IPS-11a (cell line): ENCODE data around the gene CDYL2.
"Not testable (repeated sequence)": the region's sequence is repeated elsewhere in the genome, so short reads cannot be mapped to it uniquely, and the experiment has no call there.

Source experiments
- H3K4me3 ChIP-seq: one replicate; pipeline ENCODE4 v1.5.1; 2013; ENCODE audit warnings: low read depth, low read length, control low read depth

Gene CDYL2

DNA sequence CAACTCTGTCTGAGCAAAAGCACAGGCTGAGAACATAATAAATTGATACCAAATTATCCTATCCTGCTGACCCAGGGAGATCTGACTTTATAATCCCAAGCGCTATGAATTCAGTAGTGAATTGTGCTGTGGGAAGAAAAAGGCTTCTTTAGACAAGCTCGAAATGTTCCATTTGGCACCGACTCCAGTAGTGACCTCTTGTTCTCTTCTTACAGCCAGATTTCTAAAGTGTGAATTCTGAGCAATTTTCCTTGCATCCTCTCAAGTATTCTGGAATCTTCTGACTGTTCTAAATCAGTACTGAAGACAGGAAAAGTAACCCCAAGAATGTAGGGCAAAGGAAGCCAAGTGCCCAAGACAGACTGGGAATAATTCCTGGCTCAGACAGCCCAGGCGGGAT, 58.2 kb downstream of the CDYL2 start:
- H3K4me3 ChIP-seq: no peak overlapping the region

DNA sequence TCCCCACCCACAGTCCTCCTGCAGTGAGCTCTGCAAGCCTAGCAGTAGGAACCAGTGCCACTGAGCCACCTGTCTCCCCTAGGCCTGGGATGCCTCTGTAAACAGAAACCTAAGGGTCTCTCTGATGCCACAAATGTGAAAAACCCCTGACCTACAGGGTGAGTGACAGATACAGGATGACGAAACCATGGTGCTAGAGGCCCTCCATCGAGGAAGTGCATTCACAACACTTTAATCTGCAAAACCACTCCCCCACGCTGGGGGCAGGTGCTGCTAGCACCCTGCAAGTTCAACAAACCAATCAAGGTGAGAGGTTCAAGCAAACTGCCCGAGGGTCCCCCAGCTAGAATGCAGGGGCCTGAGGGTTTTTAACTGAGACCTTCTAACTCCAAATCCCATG, 59.5 kb downstream of the CDYL2 start:
- H3K4me3 ChIP-seq: no peak overlapping the region

DNA sequence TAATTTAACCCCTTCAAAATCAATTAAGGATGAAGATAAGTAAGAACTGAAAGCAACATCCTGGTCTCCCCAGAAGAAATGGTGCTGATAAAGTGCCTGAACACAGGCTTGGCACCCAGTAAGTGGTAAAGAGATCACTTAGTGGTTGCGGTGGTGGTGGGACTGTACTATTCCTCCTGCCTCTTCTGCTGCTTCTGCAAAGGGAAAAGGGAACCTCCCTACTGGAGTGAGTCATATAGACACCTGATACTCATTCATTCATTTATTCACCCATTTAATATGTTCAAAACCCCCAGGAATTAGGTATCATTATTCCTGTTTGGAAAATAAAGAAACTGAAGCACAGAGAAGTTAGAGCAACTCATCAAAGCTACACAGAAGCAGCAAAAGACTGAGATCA, 60.6 kb downstream of the CDYL2 start:
- H3K4me3 ChIP-seq: no peak overlapping the region

DNA sequence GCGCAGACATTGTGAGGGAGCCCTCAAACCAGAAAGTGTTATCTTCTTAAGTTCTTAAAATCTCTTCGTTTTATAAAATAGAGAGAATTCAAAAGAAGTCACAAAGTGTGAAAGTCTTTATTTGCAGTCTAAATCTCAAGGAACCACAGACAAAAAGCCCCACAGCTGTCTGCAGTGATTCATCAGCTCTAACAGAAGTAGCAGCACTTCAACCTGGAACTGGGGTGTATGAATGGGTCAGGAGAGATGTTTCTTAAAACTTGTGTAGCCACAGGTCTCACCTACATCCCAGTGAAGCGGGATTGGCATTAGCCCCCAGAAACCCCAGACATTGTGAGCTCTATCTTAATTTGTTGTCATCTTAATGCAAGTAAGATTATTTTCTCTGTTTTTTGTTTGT, 61.1 kb downstream of the CDYL2 start:
- no peak overlapping the region for H3K4me3 ChIP-seq

DNA sequence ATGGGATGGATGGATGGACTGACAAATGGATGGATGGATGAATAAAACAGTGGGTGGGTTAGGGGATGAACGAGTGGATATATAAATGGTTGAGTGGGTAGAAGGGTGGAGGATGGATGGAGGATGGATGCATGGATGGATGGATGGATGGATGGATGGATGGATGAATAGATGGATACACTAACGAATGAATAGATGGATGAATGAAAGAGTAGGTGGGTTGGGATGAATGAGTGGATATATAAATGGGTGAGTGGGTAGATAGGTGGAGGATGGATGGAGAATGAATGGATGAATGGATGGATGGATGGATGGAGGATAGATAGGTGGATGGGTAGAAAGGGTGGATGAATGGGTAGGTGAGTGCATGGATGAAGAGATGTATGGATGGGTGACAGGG, 62.1 kb downstream of the CDYL2 start:
- no peak overlapping the region for H3K4me3 ChIP-seq

DNA sequence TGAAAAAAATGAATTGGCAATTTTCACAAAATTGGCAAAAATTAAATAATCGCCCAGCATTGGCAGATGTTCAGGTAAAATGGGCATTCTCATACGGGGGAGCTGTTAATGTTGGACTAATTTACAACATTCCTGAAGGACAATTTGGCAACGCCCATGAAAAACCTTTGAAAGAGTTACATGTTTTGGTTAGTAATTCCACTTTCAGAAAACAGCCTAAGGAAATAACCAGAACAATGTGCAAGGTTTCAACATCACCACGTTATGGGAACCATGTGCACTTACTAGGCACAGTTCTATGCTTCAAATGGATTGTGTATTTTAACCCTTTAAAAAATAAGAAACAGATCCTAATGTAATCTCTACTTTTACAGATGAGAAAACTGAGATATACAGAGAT, 62.7 kb downstream of the CDYL2 start:
- no peak overlapping the region for H3K4me3 ChIP-seq

DNA sequence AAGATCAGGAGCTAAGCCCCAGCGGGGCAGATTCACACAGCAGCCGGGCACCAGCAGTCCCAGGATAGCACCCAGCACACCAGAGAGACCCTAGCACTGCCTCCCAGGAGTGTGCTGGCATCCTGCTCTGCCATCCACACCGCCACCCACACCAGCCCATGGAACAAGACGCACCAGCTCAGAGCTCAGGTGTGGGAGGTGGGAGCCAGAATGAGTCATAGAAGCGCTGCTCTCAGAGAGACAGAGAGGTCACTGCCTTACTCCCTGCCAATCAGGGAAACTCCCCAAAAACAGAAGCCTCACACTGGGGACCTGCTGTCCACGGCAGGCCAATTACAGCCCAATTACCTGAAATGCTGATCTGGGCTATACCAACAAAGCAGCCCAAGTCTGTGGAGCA, 64.9 kb downstream of the CDYL2 start:
- H3K4me3 ChIP-seq: no peak overlapping the region

DNA sequence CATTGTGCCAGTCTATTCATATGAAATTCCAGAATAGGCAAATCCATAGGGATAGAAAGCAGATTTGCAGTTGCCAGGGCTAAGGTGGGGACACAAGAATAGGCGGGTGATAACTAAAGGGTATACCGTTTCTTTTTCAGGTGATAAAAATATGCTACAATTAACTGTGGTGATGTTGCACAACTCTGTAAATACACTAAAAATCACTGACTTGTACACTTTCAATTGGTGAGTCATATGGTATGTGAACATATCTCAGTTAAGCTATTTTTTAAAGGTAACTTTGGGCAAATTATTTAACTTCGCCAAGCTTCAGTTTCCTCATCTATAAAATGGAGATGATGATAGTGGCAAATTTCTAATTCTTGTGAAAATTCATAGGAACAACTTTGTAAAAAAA, 65.9 kb downstream of the CDYL2 start:
- no peak overlapping the region for H3K4me3 ChIP-seq

DNA sequence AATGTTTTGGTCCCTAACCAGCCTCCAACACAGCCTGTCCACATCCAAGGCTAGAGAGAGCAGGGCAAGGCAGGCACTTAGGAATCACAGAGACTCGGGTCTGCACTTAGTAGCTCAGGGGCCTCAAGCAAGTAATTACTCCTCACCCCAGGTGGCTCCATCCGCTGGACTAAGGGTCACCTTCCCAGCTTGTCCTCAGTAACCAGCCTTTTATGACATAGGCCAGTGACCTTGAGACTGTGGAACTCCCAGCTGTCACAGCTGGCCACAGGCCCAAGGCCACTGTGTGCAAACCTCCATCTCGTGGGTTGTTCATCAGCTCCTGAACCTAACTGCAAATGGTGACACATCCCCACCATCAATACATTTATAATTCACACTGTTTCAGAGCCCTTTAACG, 68.6 kb downstream of the CDYL2 start:
- H3K4me3 ChIP-seq: no peak overlapping the region

DNA sequence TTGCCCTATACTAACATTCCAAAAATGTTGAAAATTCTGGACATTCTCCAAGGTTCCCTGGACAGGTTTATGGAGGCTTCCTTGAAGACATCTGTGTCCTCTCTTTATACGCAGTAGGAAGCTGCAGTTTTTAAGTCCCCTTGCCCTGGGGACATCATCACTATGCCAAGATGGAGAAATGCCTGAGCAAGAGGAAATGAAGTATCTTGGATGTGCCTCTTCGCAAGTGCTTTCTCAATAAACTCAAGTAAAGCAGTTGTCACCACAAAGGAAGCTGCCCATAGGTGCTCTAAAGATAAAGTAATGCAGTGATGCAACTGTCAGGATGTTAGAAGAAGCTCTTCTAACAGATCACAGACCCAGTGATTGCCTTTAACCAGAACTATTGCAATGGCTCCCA, 71.0 kb downstream of the CDYL2 start:
- no peak overlapping the region for H3K4me3 ChIP-seq

DNA sequence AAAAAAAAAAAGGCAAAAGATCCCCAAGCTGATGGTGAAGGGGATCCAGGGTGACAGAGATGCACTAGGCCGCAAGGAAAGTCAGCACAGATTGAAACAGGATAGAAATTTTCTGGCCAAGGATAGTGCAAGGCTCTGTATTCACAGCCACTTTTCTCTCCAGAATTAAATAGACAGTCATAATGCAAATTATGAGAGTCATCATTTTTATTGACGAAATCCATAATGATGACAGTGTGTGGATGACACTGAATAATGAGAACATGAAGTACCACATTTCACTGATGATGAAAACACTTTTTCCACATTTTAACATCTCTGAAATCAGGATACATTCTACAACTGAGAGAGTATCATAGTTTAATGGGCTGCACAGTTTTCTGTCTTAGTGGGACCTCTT, 72.5 kb downstream of the CDYL2 start:
- H3K4me3 ChIP-seq: no peak overlapping the region

DNA sequence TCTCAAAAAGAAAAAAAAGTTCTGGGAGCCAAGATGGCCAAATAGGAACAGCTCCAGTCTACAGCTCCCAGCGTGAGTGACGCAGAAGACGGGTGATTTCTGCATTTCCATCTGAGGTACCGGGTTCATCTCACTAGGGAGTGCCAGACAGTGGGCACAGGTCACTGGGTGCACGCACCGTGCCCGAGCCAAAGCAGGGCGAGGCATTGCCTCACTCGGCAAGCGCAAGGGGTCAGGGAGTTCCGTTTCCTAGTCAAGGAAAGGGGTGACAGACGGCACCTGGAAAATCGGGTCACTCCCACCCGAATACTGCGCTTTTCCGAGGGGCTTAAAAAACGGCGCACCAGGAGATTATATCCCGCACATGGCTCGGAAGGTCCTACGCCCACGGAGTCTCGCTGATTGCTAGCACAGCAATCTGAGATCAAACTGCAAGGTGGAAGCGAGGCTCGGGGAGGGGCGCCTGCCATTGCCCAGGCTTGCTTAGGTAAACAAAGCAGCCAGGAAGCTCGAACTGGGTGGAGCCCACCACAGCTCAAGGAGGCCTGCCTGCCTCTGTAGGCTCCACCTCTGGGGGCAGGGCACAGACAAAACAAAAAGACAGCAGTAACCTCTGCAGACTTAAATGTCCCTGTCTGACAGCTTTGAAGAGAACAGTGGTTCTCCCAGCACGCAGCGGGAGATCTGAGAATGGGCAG, 77.2 kb downstream of the CDYL2 start:
- not testable (repeated sequence) for H3K4me3 ChIP-seq

DNA sequence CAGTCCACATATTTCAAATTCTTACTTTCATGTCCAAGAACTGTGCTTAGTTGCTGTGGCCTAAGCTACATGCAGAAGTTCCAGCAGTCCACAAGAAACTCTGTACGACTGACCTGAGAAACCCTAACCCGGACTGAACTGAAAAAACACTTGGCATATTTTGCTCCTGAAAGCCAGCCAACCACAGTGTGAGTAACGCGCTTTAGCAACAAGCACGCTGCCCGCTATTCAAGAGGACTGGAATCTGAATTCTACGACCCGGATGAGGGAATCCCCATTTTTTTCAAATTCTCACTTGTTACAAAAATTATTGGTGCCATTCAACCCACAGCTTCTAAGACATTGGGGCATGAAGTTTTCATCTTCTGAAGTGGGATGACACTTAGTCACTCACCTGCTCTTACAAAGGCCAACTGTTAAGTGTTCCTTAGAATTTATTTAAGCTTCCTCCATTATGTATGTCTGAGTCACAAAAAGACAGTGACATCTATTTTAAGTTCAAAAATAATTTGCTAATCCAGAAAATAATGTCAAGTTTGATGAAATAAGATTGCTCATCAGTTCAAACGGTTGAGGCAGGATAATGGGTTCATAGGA, 78.7 kb downstream of the CDYL2 start:
- H3K4me3 ChIP-seq: no peak overlapping the region

DNA sequence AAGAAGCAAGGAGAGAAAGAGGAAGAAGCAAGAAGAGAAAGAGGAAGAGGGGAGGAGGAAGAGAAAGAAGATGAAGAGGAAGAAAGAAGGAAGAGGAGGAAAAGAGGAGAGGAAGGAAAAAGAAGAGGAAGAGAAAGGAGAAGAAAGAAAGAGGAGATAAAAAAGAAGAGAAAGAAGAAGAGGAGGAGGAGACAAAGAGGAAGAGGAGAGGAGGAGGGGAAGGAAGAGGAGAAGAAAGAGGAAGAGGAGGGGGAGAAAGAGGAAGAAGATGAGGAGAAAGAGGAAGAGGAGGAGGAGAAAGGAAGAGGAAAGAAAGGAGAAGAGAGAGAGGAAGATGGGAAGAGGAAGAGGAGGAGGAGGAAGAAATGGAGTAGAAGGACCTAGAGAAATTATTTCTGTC, 80.4 kb downstream of the CDYL2 start:
- no peak overlapping the region for H3K4me3 ChIP-seq

DNA sequence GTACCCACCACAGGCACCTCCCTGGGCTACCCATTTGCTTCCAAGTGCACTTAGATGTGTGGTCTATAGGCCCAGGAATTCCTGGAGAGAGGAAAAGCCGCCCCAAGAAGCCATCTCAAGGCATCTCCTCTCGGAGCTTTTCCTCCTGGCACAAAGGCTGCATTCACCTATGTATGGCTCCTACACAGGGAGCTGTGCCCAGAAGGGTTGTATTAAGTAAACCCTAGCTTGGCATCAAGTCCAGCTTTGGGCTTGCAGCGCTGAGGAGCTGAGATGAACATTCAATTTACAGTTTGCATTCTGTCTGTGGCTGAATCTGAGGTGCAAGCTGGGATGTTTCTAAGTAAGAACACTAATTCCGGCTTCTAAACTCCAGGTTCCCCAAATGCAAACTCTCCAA, 81.3 kb downstream of the CDYL2 start:
- no peak overlapping the region for H3K4me3 ChIP-seq

DNA sequence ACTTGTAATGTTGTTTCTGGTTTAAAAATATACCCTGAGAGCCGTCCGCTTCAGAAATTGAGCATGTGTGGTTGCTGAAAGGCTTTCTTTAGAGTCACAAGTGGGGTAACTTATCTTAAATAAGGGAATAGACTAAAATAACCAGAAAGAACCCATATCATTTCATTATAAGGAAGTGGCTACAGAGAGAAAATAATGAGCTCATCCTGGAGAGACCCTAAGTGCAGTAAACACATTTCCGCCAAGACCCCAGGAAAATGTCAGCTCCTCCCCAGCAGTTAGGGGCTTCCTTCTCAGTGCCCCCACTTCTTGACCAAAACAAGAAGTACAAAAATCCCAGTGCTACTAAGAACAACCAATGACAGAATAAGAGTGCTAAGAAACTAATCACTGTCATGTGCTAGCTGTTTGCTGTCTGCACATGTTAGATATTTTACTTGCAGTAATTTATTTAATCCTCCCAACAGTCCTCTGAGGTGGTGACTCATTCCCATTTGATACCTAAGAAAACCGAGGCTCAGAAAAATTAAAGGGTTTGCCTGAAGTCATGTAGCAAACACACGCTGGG, 83.5 kb downstream of the CDYL2 start:
- H3K4me3 ChIP-seq: no peak overlapping the region

DNA sequence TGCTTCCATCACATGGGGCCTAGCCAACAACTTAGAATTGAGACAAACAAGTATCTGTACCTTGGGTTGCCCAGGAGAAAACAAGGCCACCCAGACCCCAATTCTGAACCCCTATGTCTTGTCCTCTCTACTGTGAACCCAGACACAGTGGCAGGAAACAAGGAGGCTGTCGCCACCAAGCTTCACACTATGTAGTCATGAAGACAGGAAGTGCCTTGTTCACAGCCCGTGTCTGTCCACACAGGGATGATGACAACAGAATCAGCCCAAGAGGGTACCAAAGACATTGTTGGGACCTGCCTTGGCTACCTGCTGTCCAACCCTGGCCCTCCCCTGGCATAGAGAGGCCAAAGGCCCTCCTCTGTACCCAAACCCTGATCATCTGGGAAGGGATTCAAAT, 84.8 kb downstream of the CDYL2 start:
- H3K4me3 ChIP-seq: no peak overlapping the region

DNA sequence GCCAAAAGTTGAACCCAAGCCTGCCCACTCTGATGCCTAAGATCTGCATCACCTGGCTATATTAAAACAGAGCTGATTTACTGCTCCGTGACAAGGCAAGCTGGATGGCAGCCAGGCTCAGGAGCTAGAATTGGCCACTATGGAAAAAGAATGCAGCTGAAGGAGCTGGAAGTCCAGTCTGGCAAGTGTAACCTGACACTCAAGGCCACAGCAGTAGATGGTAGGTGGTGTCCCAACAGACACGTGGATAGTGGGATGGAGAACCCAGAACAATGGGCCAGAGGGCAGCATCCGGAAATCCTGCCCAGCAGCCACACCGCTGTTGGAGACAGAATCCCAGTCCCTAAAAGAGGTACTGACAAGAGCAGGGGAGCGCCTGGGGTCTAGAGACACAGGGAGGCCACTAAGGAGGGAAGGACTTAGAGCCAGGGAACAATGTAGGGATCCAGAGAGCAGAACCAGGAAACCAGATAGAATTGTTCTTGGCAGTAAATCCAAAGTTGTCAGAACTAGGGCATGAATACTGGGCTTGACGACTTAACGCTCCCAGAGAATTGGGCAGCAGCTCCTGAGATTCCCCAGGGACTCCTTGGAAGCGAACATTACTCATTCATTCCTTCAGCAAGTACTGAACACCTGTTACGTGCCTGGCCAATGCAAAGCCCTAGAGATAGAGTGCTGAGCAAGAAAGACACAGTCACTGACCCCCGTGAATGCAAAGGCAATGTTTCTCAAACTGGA, 85.7 kb downstream of the CDYL2 start:
- H3K4me3 ChIP-seq: no peak overlapping the region

DNA sequence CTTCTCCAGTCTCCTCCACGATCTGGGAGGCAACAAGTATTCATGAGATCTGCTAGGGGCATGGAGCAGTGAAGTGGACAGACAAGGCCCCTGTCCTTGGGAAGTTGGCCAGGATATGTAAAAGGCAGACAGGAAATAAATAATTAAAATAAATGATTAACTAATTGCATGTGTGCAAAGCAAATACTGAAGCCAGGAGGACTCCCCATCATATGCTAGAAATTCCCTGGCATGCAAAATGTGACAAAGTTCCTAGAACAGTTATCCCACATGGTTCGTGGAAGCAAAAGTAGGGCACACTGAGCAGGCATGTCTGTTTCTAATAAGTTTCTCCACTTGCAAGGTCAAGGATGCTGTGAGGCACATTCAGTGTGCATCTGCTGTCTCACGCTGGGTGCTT, 86.8 kb downstream of the CDYL2 start:
- H3K4me3 ChIP-seq: no peak overlapping the region

DNA sequence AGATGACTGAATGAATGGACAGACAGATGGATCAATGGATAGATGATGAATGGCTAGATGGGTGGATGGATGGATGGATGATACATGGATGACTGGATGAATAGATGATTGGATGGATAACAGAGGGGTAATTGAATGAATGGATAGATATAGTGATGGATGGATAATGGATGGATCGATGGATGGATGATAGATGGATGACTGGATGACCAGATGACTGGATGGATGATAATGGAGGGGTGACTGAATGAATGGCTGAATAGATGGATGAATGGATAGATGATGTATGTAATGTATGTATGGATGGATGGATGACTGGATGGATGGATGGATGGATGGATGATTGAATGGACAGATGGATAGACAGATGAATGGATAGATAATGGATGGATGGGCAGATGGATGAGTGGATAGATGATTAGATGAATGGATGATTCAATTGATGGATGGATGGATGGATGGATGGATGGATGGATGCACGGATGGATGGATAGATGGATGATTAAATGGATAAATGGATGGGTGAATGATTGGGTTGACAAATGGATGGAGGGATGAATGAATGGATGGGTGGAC, 87.7 kb downstream of the CDYL2 start:
- no peak overlapping the region for H3K4me3 ChIP-seq

DNA sequence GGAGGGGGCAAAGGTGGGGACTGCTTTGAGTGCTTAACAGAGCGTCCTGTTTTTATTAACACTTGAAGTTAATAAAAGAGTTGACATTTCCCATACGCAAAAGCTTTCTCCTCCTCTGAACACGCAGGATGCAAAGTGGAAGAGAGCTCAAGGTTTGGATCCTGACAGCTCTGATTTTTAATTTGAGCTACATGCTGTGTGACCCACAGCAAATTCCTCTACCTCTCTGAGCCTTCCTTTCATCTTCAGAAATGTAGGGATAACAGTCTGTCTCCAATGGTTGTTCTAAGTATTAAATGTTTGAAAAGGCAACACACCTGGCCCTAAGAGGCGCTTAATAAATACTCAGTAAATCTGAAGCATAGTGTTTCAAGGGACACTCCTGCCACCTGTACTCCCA, 93.0 kb downstream of the CDYL2 start:
- no peak overlapping the region for H3K4me3 ChIP-seq

DNA sequence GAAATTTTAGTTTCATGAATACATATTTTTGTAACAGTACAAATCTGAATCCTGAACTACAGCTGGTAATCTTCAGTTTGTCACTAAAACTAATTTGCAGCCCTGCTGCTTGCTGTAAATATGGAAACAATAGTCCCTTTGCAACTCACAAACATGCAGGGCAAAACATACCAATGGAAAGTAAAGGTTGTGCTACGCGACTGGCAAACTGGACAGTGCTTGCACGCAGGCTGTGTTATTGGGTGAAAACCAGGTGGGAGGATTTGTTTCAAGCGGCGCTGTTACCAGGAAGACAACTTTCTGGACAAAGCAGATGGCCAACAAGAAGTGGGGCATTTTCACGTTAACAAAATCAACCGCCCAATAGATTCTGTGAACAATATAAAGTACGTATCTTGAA, 93.5 kb downstream of the CDYL2 start:
- H3K4me3 ChIP-seq: no peak overlapping the region
